Activated effector memory CD4-positive, alpha-beta T cell treated with anti-CD3 and anti-CD28 coated beads, Interleukin-2, amount 50 U/mL, for 16 hours (primary cell): ENCODE data around the gene ARID4B.
"Not testable (repeated sequence)": the region's sequence is repeated elsewhere in the genome, so short reads cannot be mapped to it uniquely, and the experiment has no call there.

ENCODE experiments used
- DNase-seq: peaks from one replicate; pipeline ENCODE4 v3.0.0-alpha.2; 2020

ARID4B gene

DNA sequence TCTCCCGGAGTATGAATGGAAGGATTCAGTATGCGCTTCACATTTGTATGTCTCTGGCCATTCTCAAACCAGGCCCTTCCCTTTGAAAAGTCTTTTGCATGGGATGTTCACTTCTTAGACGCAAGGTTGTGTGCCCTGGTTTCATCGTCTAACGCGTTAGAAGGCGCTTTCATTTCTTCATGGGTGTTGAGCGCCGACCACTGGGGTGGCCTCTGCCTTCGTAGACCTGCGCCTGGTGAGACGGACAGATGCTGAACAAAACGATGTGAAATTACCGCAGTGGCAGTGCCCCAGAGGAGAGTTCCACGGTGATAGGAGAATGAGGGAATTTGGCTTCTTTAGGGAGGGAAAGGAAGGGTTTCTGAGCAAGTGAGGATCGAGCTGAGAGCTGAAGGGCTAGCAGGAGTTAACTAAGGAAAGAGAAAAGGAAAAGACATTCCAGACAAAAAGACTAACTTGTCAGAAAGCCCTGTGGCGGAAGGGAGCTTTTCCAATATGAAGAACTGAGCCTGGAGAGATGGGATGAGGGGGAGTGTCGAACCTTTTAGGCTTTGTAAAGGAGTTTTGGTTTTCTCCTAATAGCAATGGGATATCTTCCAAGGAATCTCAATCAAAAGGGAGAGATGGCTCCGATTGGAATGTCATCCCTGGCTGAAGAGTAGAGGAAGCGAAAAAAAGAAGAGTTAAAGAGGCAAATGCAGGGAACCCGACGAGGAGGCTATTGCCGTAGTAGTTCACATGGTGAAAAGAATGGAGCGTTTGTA is 1.3 kb upstream of the ARID4B start:
- peak; percentile 84 for DNase-seq

- peak; percentile 99 for DNase-seq
These were observed 526 bp upstream of the ARID4B start, which contains the start of gene GGPS1 for GRCh38 chr1:235328271-235329138. GGPS1 (plus strand) TSS chr1:235328570; CDS start chr1:235335265, 6,695 bp downstream.

DNA sequence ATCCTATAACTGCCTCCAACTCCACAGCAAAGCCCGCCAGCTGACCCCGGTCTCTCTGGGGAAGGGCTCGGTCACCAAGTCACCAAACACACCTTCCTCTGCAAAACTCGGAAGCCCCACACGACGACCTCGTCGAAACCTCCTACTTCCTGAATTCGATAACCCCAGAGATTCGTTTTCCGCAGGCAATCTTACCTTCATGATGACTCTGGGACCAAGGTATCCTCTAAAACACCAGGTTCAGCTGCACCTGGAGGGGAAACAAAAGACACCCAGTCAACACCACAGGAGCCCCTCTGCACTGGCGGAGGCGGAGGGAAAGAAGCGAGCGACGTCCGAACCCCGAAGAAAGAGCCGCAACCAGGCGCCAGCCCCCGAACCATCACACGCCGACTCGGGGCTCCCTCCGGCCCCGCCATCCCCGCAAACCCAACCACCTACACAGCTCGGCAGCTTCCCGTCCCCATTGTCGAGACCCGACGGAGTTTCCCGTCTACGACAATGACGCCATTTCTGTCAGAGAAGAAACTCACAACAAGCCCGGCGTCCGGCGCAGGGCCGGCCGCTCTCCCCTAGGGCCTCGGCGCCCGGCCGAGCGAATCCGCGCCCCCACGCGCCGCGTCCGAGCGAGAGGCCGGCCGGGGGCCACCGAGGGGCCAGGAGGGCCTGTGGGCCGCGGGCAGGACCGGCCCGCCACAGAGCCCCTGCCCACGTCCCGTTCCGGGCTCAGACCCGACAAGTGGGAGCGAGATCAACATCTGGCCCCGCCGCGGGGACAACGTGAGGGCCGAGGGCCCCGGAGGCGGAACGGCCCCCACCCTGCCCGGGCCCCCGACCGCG is 1.0 kb downstream of the ARID4B start:
- peak; percentile 88 for DNase-seq

DNA sequence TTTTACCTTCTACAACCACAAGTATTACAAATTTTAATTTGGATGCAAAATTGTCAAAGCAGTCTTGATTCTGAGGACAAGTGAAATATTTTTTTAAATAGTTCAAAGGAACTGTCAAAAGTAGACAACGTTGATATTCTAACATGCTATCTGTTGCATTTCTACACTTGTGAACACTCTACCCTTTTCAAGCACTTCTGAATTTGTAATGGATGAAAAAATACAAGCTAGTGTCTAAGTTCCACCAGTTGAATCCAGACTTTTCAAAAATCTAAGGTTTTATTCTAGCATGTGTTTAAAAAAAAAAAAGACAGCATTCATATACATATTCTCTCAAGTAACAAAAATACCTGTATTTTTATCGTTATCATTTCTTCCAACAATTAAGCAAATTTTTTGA is 2.1 kb downstream of the ARID4B start:
- no peak for DNase-seq

- no peak for DNase-seq
These were observed 2.8 kb downstream of the ARID4B start for GRCh38 chr1:235325139-235325538.

DNA sequence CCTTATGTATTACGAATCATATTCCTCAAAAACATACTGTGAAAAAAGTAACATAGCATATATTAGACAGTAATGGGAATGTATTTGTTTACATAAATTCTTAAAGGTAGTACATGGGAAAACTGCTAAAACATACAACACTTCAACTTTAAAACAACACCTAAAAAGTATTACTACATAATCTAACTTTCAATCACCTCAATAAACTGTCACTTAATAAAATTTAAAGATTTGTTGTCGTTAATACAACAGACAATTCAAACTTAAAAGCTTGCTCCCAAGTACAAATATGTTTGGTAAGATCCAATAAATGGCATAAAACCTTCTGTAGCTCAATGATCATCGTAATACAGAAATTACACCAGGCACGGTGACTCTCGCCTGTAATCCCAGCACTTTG is 3.7 kb downstream of the ARID4B start:
- DNase-seq = no peak

DNA sequence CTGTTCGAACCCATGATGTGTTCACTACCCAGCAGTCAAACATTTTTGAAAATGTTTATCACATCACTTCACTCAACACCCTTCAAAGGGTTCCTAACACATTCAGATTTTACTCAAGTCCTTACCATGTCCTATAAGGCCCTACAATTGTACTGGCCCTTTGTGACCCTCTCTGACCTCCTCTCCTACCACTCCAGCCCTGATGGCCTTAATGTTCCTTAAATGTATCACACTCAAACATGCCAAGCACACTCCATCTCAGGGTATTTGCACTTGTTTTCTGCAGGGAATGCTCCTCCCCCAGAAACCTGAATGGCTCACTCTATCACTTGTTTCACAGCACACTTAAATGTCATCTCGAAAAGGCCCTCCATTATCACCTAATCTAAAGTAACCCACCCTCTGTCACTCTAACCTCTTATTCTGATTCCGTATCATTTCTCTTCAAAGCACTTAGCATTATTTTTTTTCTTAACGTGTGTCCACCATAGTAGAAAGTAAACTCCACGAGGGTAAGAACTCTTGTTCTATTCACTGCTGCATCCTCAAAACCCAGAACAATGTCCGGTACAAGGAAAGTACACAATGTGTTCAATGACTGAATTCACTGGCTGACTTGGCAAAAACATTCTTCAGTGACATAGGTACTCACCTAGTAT is 7.3 kb downstream of the ARID4B start:
- no peak for DNase-seq

GRCh38 chr1:235319255-235319654 is 8.7 kb downstream of the ARID4B start:
- no peak for DNase-seq

DNA sequence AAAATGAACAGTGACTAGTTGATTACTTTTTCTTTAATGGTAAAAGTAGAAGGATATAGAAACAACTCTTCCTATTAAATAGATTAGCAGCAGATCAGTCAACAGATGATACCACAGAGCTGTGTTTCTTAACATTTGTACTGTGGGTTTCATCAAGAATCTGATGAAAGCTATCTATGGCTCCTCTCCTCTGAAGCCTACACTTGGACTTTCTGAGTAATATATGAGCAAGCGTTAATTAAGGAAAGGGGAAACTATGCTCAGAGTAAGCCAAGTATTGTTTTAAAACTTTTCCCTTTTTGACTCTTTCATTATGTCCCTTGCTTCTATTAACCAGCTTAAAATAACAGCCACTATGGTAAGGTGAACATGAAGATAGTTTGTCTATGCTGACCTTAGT is 10.8 kb downstream of the ARID4B start:
- DNase-seq = no peak

- no peak for DNase-seq
These were observed 12.2 kb downstream of the ARID4B start for GRCh38 chr1:235315735-235316134.

DNA sequence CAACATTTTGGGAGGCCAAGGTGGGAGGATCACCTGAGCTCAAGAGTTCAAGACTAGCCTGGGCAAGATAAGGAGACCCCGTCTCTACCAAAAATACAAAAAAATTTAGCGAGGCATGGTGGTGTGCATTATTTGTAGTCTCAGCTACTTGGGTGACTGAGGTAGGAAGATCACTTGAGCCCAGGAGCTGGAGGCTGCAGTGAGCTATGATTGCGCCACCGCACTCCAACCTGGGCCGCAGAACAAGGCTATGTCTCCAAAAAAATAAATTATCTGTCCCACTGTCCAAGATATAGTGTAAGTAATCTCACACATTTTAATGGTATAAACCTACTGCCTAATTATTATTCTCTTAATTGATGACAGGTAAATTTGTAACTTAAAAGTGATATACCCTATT is 12.8 kb downstream of the ARID4B start:
- no peak for DNase-seq

DNA sequence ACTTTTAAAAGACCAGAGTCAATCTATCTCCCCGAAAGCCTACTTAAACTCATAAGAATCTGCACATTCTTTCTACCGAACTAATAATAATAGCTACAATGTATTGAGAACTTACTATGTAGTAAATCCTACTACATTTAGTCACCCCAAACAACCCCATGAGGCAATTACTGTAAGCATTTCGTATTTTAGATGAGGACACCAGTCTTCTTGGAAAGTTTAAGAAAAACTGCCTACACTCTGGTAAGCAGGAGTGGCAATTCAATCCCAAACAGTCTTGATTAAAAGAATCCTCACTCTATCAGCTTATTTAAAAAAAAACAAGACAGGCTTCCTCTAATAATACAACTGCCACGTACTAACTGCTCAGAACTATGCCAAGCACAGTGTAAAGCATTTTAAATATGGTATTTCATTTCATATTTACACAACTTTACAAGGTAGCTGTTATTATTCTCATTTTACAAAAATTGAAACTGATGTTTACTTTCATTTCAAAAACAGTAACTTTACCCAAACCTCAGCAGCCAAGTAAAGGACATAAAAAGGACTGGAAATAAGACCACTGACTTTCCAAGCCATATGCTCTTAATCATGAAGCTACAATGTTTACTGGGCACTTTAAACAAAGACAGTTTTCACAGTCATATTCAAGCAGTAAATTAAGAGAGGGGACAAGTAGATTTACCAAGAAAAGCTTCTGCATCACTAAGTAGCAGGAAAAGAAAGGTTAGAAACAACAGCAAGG is 13.9 kb downstream of the ARID4B start:
- DNase-seq = no peak

GRCh38 chr1:235313262-235313661 is 14.7 kb downstream of the ARID4B start:
- no peak for DNase-seq

DNA sequence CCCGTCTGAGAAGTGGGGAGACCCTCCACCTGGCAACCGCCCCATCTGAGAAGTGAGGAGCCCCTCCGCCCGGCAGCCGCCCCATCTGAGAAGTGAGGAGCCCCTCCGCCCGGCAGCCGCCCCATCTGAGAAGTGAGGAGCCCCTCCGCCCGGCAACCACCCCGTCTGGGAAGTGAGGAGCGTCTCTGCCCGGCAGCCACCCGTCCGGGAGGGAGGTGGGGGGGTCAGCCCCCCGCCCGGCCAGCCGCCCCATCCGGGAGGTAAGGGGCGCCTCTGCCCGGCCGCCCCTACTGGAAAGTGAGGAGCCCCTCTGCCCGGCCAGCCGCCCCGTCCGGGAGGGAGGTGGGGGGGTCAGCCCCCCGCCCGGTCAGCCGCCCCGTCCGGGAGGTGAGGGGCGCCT is 18.8 kb downstream of the ARID4B start:
- not testable (repeated sequence) for DNase-seq

- no peak for DNase-seq
These were observed 20.5 kb downstream of the ARID4B start for GRCh38 chr1:235307158-235308124.

GRCh38 chr1:235304549-235305451 is 23.2 kb downstream of the ARID4B start:
- DNase-seq = peak; percentile 69

DNA sequence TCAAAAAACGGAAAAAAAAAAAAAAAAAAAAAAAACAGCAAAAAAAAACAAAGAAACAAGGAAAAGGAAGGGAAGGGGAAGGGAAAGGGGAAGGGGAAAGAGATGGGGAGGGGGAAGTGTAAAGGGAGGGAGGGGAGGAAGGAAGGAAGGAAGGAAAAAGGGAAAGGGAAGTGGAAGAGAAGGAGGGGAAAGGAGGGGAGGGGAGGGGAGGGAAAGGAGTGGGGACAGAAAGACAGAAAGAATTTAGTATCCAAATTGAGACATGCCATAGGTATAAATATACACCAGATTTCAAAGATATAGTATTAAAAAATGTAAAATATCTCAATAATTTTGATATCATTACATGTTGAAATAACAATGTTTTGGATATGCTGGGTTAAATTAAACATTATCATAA is 25.8 kb downstream of the ARID4B start:
- no peak for DNase-seq

GRCh38 chr1:235299169-235299858 is 28.7 kb downstream of the ARID4B start:
- no peak for DNase-seq

- DNase-seq = no peak
These were observed 29.2 kb downstream of the ARID4B start for GRCh38 chr1:235298758-235299157.
